GM21515 (cell line): ENCODE data around the gene CYBA.

ENCODE experiments used
- ATAC-seq: cut with Tn5 transposase; IDR thresholded peaks from one replicate; pipeline ENCODE4 v1.9.1; 2021; ENCODE audit not compliant: unreplicated experiment

Gene CYBA

DNA sequence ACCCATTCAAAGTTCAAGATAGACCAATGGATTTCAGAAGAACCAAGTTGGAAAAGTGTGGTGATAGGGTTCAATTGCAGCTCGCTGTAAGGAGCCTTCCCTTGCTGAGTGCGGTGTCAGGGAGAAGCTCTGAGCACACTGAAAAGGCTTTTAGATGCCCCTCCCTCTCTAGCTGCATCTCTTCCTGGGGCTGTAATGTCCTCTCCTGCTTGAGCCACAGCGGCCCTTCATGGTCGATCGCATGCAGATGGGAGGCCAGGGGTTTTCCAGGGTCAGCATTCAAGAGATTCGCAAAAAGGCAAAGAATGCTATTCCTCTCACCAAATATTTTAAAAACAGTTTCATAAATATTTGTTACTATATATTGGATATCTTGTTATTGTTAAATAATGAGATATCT, 56.9 kb downstream of the CYBA start:
- ATAC-seq, result no peak

DNA sequence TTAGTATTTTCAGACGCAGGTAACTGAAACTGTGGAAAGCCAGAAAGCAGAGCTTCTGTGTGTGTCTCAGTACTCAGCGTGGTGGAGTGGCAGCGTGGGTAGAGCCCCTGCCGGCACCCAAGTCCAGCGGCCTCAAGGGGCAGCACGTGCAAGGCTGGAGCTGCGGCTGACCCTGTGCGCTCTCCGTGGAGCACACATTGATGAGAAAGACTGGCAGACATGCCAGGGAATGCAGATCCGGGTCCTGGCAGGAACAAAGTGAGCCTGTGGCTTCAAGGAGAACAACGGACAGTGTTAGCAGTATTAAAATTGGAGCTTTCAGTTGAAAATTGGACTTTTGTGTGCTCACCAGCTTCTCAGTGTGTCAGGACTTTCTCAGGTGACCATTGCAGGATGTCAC, 57.4 kb downstream of the CYBA start:
- no peak for ATAC-seq
